Ascending aorta (tissue), 2 donors: Measurements from ENCODE around the gene KRT28. TPM values are rescaled to one million over a fixed set of nuclear protein-coding genes. Genes with fewer than 3 reads are reported as not detected.
"Not testable (repeated sequence)": the region's sequence is repeated elsewhere in the genome, so short reads cannot be mapped to it uniquely, and the experiment has no call there.

Experiments
- DNase-seq, 2 donors: peaks; one replicate each; pipeline ENCODE4 v3.0.0-alpha.2; 2019; ENCODE audit warnings: low spot score in 2 of 2
- H3K27ac ChIP-seq, 2 donors: fragments of 200-600 bp; sonication (generic); one replicate each; pipeline ENCODE4 v1.5.1; 2016 to 2017; ENCODE audit warnings: mild to moderate bottlenecking in 1 of 2
- H3K27me3 ChIP-seq: fragments of 200-600 bp; sonication (generic); one replicate; pipeline ENCODE4 v1.5.1; 2017
- H3K36me3 ChIP-seq, 2 donors: fragments of 200-600 bp; sonication (generic); one replicate each; pipeline ENCODE4 v1.5.1; 2016
- H3K4me1 ChIP-seq, 2 donors: fragments of 200-600 bp; sonication (generic); one replicate each; pipeline ENCODE4 v1.5.1; 2016 to 2017; ENCODE audit warnings: mild to moderate bottlenecking in 1 of 2
- H3K4me3 ChIP-seq, 2 donors: fragments of 200-600 bp; sonication (generic); one replicate each; pipeline ENCODE4 v1.5.1; 2016 to 2017; ENCODE audit warnings: mild to moderate bottlenecking in 1 of 2
- H3K9me3 ChIP-seq, 2 donors: fragments of 200-600 bp; sonication (generic); one replicate each; pipeline ENCODE4 v1.5.1; 2016
- CTCF ChIP-seq, 3 experiments: fragments of 200-600 bp in 2 of 3; fragments of 450-650 bp in 1 of 3; sonication (generic) in 2 of 3; IDR thresholded peaks; one replicate each; pipeline ENCODE4 v1.5.1; 2016 to 2019; ENCODE audit warnings: antibody characterized with exemption in 3 of 3, mild to moderate bottlenecking in 1 of 3, moderate library complexity in 1 of 3
- intact Hi-C: fragments of 100-400 bp; cut with DNase I; formaldehyde crosslinking; loops from one replicate; pipeline ENCODE4 v1.15.1; 2023
- total RNA-seq: library from RNA; depleted of rRNA; stranded (reverse); fragments of >200 nt; gene quantifications from one replicate; pipeline ENCODE4 v1.1.0, GENCODE V29; 2016

Gene KRT28
- total RNA-seq, 1 donor from 2014 or later, result not detected

GRCh38 chr17:40818733-40819527 lies 19.2 kb upstream of the KRT28 start:
- Histone ChIP-seq H3K4me1 (peaks cover 0 to 8% of the 10 kb centered on the region in 2 donors), H3K9me3 (no peaks in the 10 kb centered on the region), H3K27me3 (no peaks in the 10 kb centered on the region), H3K27ac (peak overlapping the region; percentile 81 to 91), H3K4me3 (peak overlapping the region; percentile 79 to 92), H3K36me3 (peaks cover 0 to 9% of the 10 kb centered on the region in 2 donors)
- no peak for TF ChIP-seq CTCF (IDR thresholded peaks at IDR 0.05)
- peak; percentile 9 to 86 for DNase-seq
- intact Hi-C loops, result loop anchor here (5.0 kb wide), 1 partner anchor 848 kb away; no protein-coding TSS in a partner anchor

- Histone ChIP-seq H3K9me3 (no peaks in the 10 kb centered on the region), H3K4me1 (peaks cover 0 to 8% of the 10 kb centered on the region in 2 donors), H3K27ac (peak overlapping the region; percentile 81 to 91), H3K36me3 (peaks cover 0 to 9% of the 10 kb centered on the region in 2 donors), H3K4me3 (peak overlapping the region; percentile 79 to 92), H3K27me3 (no peaks in the 10 kb centered on the region)
- DNase-seq, result no peak
- TF ChIP-seq CTCF (IDR thresholded peaks at IDR 0.05), result no peak
- intact Hi-C loops, result loop anchor here (5.0 kb wide), 1 partner anchor 849 kb away; no protein-coding TSS in a partner anchor
These were observed 18.6 kb upstream of the KRT28 start for GRCh38 chr17:40818343-40818732.

GRCh38 chr17:40817103-40817682 lies 17.4 kb upstream of the KRT28 start:
- no peak for TF ChIP-seq CTCF (IDR thresholded peaks at IDR 0.05)
- Histone ChIP-seq H3K36me3 (peaks cover 0 to 9% of the 10 kb centered on the region in 2 donors), H3K27ac (no peak overlapping the region), H3K4me3 (no peak overlapping the region), H3K9me3 (no peaks in the 10 kb centered on the region), H3K4me1 (peaks cover 0 to 8% of the 10 kb centered on the region in 2 donors), H3K27me3 (no peaks in the 10 kb centered on the region)
- intact Hi-C loops, result loop anchor here (5.0 kb wide), 1 partner anchor 850 kb away; no protein-coding TSS in a partner anchor
- DNase-seq, result no peak

- Histone ChIP-seq H3K9me3 (no peaks in the 10 kb centered on the region), H3K36me3 (peaks cover 0 to 9% of the 10 kb centered on the region in 2 donors), H3K27ac (no peak overlapping the region), H3K4me3 (no peak overlapping the region), H3K4me1 (peaks cover 0 to 8% of the 10 kb centered on the region in 2 donors), H3K27me3 (no peaks in the 10 kb centered on the region)
- DNase-seq, result no peak
- TF ChIP-seq CTCF (IDR thresholded peaks at IDR 0.05), result no peak
- intact Hi-C loops, result loop anchor here (5.0 kb wide), 1 partner anchor 851 kb away; no protein-coding TSS in a partner anchor
These were observed 16.8 kb upstream of the KRT28 start for GRCh38 chr17:40816569-40816968.

GRCh38 chr17:40815381-40815780 lies 15.6 kb upstream of the KRT28 start:
- H3K36me3 ChIP-seq, result peaks cover 0 to 9% of the 10 kb centered on the region in 2 donors
- no peak overlapping the region for H3K27ac ChIP-seq
- intact Hi-C loops, result loop anchor here (5.0 kb wide), 1 partner anchor 852 kb away; no protein-coding TSS in a partner anchor
- H3K4me3 ChIP-seq, result no peak overlapping the region
- no peaks in the 10 kb centered on the region for H3K27me3 ChIP-seq
- no peak for DNase-seq
- no peak for TF ChIP-seq CTCF (IDR thresholded peaks at IDR 0.05)
- peaks cover 3 to 8% of the 10 kb centered on the region in 2 donors for H3K4me1 ChIP-seq
- no peaks in the 10 kb centered on the region for H3K9me3 ChIP-seq

GRCh38 chr17:40814657-40815056 lies 14.9 kb upstream of the KRT28 start:
- not testable (repeated sequence) for H3K4me3 ChIP-seq, H3K36me3 ChIP-seq, H3K27me3 ChIP-seq, H3K4me1 ChIP-seq, DNase-seq, H3K27ac ChIP-seq, H3K9me3 ChIP-seq
- intact Hi-C loops, result loop anchor here (5.0 kb wide), 1 partner anchor 853 kb away; no protein-coding TSS in a partner anchor
